Measurements from ENCODE around the gene CYP27B1. TPM values are rescaled to one million over a fixed set of nuclear protein-coding genes. Genes with fewer than 3 reads are reported as not detected.
"Not testable (repeated sequence)": the region's sequence is repeated elsewhere in the genome, so short reads cannot be mapped to it uniquely, and the experiment has no call there.

CYP27B1 gene
- total RNA-seq, 1 donor from 2014 or later: 12.7 TPM

- Mint-ChIP-seq H3K9me3 (no peaks in the 10 kb centered on the region), H3K4me3 (no peak overlapping the region), H3K27ac (no peak overlapping the region), H3K27me3 (no peaks in the 10 kb centered on the region), H3K4me1 (peaks cover 28% of the 10 kb centered on the region), H3K36me3 (ENCODE audit: low read depth) (peaks cover 30% of the 10 kb centered on the region)
- no peak for DNase-seq
- intact Hi-C loops (cut with micrococcal nuclease): no loop called here
These were observed 13.5 kb upstream of the CYP27B1 start for GRCh38 chr12:57780284-57780897.

- no peaks in the 10 kb centered on the region for H3K9me3 Mint-ChIP-seq
- H3K27ac Mint-ChIP-seq: no peak overlapping the region
- DNase-seq: no peak
- H3K36me3 Mint-ChIP-seq (ENCODE audit: low read depth): peaks cover 30% of the 10 kb centered on the region
- intact Hi-C loops (cut with micrococcal nuclease): no loop called here
- peaks cover 28% of the 10 kb centered on the region for H3K4me1 Mint-ChIP-seq
- no peaks in the 10 kb centered on the region for H3K27me3 Mint-ChIP-seq
- H3K4me3 Mint-ChIP-seq: no peak overlapping the region
These were observed 12.9 kb upstream of the CYP27B1 start for GRCh38 chr12:57779736-57780135.

- intact Hi-C loops (cut with micrococcal nuclease): no loop called here
- H3K4me1 Mint-ChIP-seq: peaks cover 24% of the 10 kb centered on the region
- H3K27me3 Mint-ChIP-seq: no peaks in the 10 kb centered on the region
- DNase-seq: no peak
- no peak overlapping the region for H3K27ac Mint-ChIP-seq
- H3K9me3 Mint-ChIP-seq: no peaks in the 10 kb centered on the region
- peaks cover 26% of the 10 kb centered on the region for H3K36me3 Mint-ChIP-seq (ENCODE audit: low read depth)
- no peak overlapping the region for H3K4me3 Mint-ChIP-seq
These were observed 11.0 kb upstream of the CYP27B1 start for GRCh38 chr12:57777911-57778310.

- peaks cover 24% of the 10 kb centered on the region for H3K4me1 Mint-ChIP-seq
- H3K4me3 Mint-ChIP-seq: no peak overlapping the region
- H3K27me3 Mint-ChIP-seq: no peaks in the 10 kb centered on the region
- H3K27ac Mint-ChIP-seq: no peak overlapping the region
- peaks cover 21% of the 10 kb centered on the region for H3K36me3 Mint-ChIP-seq (ENCODE audit: low read depth)
- intact Hi-C loops (cut with micrococcal nuclease): no loop called here
- no peak for DNase-seq
- H3K9me3 Mint-ChIP-seq: no peaks in the 10 kb centered on the region
These were observed 10.5 kb upstream of the CYP27B1 start for GRCh38 chr12:57777367-57777766.

GRCh38 chr12:57776247-57776587 is 9.3 kb upstream of the CYP27B1 start:
- intact Hi-C loops (cut with micrococcal nuclease): no loop called here
- Mint-ChIP-seq H3K9me3 (no peaks in the 10 kb centered on the region), H3K27ac (no peak overlapping the region), H3K27me3 (no peaks in the 10 kb centered on the region), H3K36me3 (ENCODE audit: low read depth) (peaks cover 23% of the 10 kb centered on the region), H3K4me3 (no peak overlapping the region), H3K4me1 (peaks cover 18% of the 10 kb centered on the region)
- no peak for DNase-seq

- Mint-ChIP-seq H3K9me3 (no peaks in the 10 kb centered on the region), H3K36me3 (ENCODE audit: low read depth) (peaks cover 26% of the 10 kb centered on the region), H3K27ac (no peak overlapping the region), H3K27me3 (no peaks in the 10 kb centered on the region), H3K4me3 (no peak overlapping the region), H3K4me1 (peaks cover 16% of the 10 kb centered on the region)
- intact Hi-C loops (cut with micrococcal nuclease): no loop called here
- no peak for DNase-seq
These were observed 8.8 kb upstream of the CYP27B1 start for GRCh38 chr12:57775563-57776246.

- Mint-ChIP-seq H3K36me3 (ENCODE audit: low read depth) (peaks cover 32% of the 10 kb centered on the region), H3K4me3 (no peak overlapping the region), H3K27me3 (no peaks in the 10 kb centered on the region), H3K4me1 (peaks cover 16% of the 10 kb centered on the region), H3K27ac (no peak overlapping the region), H3K9me3 (no peaks in the 10 kb centered on the region)
- no peak for DNase-seq
- intact Hi-C loops (cut with micrococcal nuclease): no loop called here
These were observed 8.2 kb upstream of the CYP27B1 start for GRCh38 chr12:57775044-57775443.

- H3K9me3 Mint-ChIP-seq; H3K27me3 Mint-ChIP-seq; H3K4me3 Mint-ChIP-seq; intact Hi-C loops (cut with micrococcal nuclease); H3K27ac Mint-ChIP-seq; DNase-seq: not testable (repeated sequence)
- Mint-ChIP-seq H3K36me3 (ENCODE audit: low read depth) (peaks cover 36% of the 10 kb centered on the region), H3K4me1 (peaks cover 19% of the 10 kb centered on the region)
These were observed 7.8 kb upstream of the CYP27B1 start for GRCh38 chr12:57774634-57775033.

GRCh38 chr12:57772429-57773322 is 5.8 kb upstream of the CYP27B1 start, which contains the start of gene EEF1AKMT3:
Gene EEF1AKMT3, plus strand, starts transcription at chr12:57772614. Its CDS starts 111 bp downstream, at chr12:57772725.
- intact Hi-C loops (cut with micrococcal nuclease): loop anchor here (1.0 to 2.0 kb wide), 3 partner anchors 10 to 74 kb away; partner anchors contain the start of genes CDK4, CTDSP2 and TSFM
- Mint-ChIP-seq H3K4me3 (peak within 1 kb of the TSS; percentile 97), H3K27me3 (no peaks in the 10 kb centered on the region), H3K27ac (peak within 1 kb of the TSS; percentile 99), H3K9me3 (no peaks in the 10 kb centered on the region), H3K4me1 (peaks cover 19% of the 10 kb centered on the region), H3K36me3 (ENCODE audit: low read depth) (peaks cover 49% of the 10 kb centered on the region)
- DNase-seq: peak; percentile 85

GRCh38 chr12:57771873-57772428 is 5.1 kb upstream of the CYP27B1 start, which contains the start of gene METTL1:
Gene METTL1, minus strand, starts transcription at chr12:57772105. Its CDS starts 22 bp downstream, at chr12:57772083.
- peak within 1 kb of the TSS; percentile 99 for H3K27ac Mint-ChIP-seq
- intact Hi-C loops (cut with micrococcal nuclease): loop anchor here (1.0 to 2.0 kb wide), 3 partner anchors 10 to 75 kb away; partner anchors contain the start of genes CDK4, CTDSP2 and TSFM
- DNase-seq: peak; percentile 98
- H3K36me3 Mint-ChIP-seq (ENCODE audit: low read depth): peaks cover 47% of the 10 kb centered on the region
- peaks cover 20% of the 10 kb centered on the region for H3K4me1 Mint-ChIP-seq
- no peaks in the 10 kb centered on the region for H3K9me3 Mint-ChIP-seq
- H3K27me3 Mint-ChIP-seq: no peaks in the 10 kb centered on the region
- peak within 1 kb of the TSS; percentile 97 for H3K4me3 Mint-ChIP-seq

GRCh38 chr12:57771236-57771872 is 4.5 kb upstream of the CYP27B1 start:
- H3K36me3 Mint-ChIP-seq (ENCODE audit: low read depth): peaks cover 45% of the 10 kb centered on the region

GRCh38 chr12:57770734-57771133 is 3.9 kb upstream of the CYP27B1 start:
- Mint-ChIP-seq H3K27me3 (peaks cover 7% of the 10 kb centered on the region), H3K4me1 (peaks cover 26% of the 10 kb centered on the region), H3K27ac (peak overlapping the region; percentile 43), H3K9me3 (no peaks in the 10 kb centered on the region), H3K4me3 (peak overlapping the region; percentile 97), H3K36me3 (ENCODE audit: low read depth) (peaks cover 38% of the 10 kb centered on the region)
- intact Hi-C loops (cut with micrococcal nuclease): no loop called here
- no peak for DNase-seq

More at GRCh38 chr12:57771236-57771872, 4.5 kb upstream of the CYP27B1 start:
- Mint-ChIP-seq H3K4me1 (peaks cover 26% of the 10 kb centered on the region), H3K9me3 (no peaks in the 10 kb centered on the region), H3K27me3 (peaks cover 4% of the 10 kb centered on the region), H3K4me3 (peak overlapping the region; percentile 97), H3K27ac (peak overlapping the region; percentile 99)
- intact Hi-C loops (cut with micrococcal nuclease): no loop called here
- DNase-seq: peak; percentile 96

- DNase-seq: no peak
- Mint-ChIP-seq H3K36me3 (ENCODE audit: low read depth) (peaks cover 36% of the 10 kb centered on the region), H3K27me3 (peaks cover 8% of the 10 kb centered on the region), H3K4me3 (peak overlapping the region; percentile 27), H3K27ac (no peak overlapping the region), H3K4me1 (peaks cover 35% of the 10 kb centered on the region), H3K9me3 (no peaks in the 10 kb centered on the region)
- intact Hi-C loops (cut with micrococcal nuclease): no loop called here
These were observed 2.7 kb upstream of the CYP27B1 start for GRCh38 chr12:57769594-57769993.
